ENCODE measurements around the gene PTPRN2.

GRCh38 chr7:157784979-157785441, 802.6 kb downstream of the PTPRN2 start:
- TF ChIP-seq EZH2 (IDR thresholded peaks at IDR 0.05; ENCODE audit: borderline replicate concordance, low read depth, low read length, poor library complexity, severe bottlenecking) (no peak), CTCF (conservative IDR thresholded peaks at IDR 0.05; ENCODE audit: low read depth, low read length) (no peak)

Measured in A673 (cell line).